HG02798 (cell line): ENCODE data around the gene INPP5A.
"Not testable (repeated sequence)": the region's sequence is repeated elsewhere in the genome, so short reads cannot be mapped to it uniquely, and the experiment has no call there.

ENCODE experiments used
- ATAC-seq: cut with Tn5 transposase; IDR thresholded peaks from one replicate; pipeline ENCODE4 v1.9.1; 2021; ENCODE audit warnings: mild to moderate bottlenecking; ENCODE audit not compliant: unreplicated experiment, poor library complexity

INPP5A gene

GRCh38 chr10:132698761-132699391, 161.3 kb downstream of the INPP5A start:
- ATAC-seq = no peak

GRCh38 chr10:132699411-132700155, 162.0 kb downstream of the INPP5A start:
- no peak for ATAC-seq

GRCh38 chr10:132700156-132701098, 162.8 kb downstream of the INPP5A start:
- no peak for ATAC-seq

- no peak for ATAC-seq
These were observed 163.7 kb downstream of the INPP5A start for GRCh38 chr10:132701099-132701845.

- no peak for ATAC-seq
These were observed 164.2 kb downstream of the INPP5A start for GRCh38 chr10:132701846-132702190.

GRCh38 chr10:132702601-132703418, 165.2 kb downstream of the INPP5A start:
- no peak for ATAC-seq

GRCh38 chr10:132703419-132704007, 165.9 kb downstream of the INPP5A start:
- ATAC-seq = no peak

GRCh38 chr10:132704008-132704814, 166.6 kb downstream of the INPP5A start:
- ATAC-seq = no peak

GRCh38 chr10:132704815-132705064, 167.2 kb downstream of the INPP5A start:
- ATAC-seq = not testable (repeated sequence)

- ATAC-seq = no peak
These were observed 167.6 kb downstream of the INPP5A start for GRCh38 chr10:132705173-132705572.

- no peak for ATAC-seq
These were observed 168.4 kb downstream of the INPP5A start for GRCh38 chr10:132705943-132706342.

GRCh38 chr10:132706701-132707100, 169.1 kb downstream of the INPP5A start:
- ATAC-seq = no peak

- no peak for ATAC-seq
These were observed 169.7 kb downstream of the INPP5A start for GRCh38 chr10:132707121-132707775.

- ATAC-seq = no peak
These were observed 170.2 kb downstream of the INPP5A start for GRCh38 chr10:132707776-132708171.

- ATAC-seq = no peak
These were observed 170.9 kb downstream of the INPP5A start for GRCh38 chr10:132708441-132708840.

- ATAC-seq = no peak
These were observed 171.3 kb downstream of the INPP5A start for GRCh38 chr10:132708936-132709335.

- no peak for ATAC-seq
These were observed 171.9 kb downstream of the INPP5A start for GRCh38 chr10:132709471-132709951.
